B cell (primary cell): Measurements from ENCODE around the gene DCTN5. TPM values are rescaled to one million over a fixed set of nuclear protein-coding genes. Genes with fewer than 3 reads are reported as not detected.

ENCODE experiments used
- ATAC-seq: fragments of 200-7000 bp; cut with Tn5 transposase; one replicate; pipeline ENCODE4 v1.10.0; 2021; ENCODE audit warnings: low read depth, mild to moderate bottlenecking, moderate number of reproducible peaks, moderate library complexity
- CTCF ChIA-PET: fragments of 350-600 bp; sonication (Branson Sonifier 250); formaldehyde crosslinking; loops from one replicate; lab custom pipeline; 2021; ENCODE audit warnings: antibody characterized with exemption, inconsistent platforms; lab: Charles Lee
- POLR2A ChIA-PET: fragments of 350-600 bp; sonication (Branson Sonifier 250); formaldehyde crosslinking; loops from one replicate; lab custom pipeline; 2021; ENCODE audit warnings: antibody characterized with exemption; lab: Charles Lee
- DNase-seq: peaks from one replicate; pipeline ENCODE4 v3.0.0; 2013
- H2AFZ ChIP-seq: 2 replicates; pipeline ENCODE4 v1.6.1; 2012; ENCODE audit warnings: mild to moderate bottlenecking, low read depth, low read length; ENCODE audit not compliant: insufficient read depth, poor library complexity, severe bottlenecking
- H3K27ac ChIP-seq, 2 donors: 1 replicate in 1 of 2; 2 replicates in 1 of 2; pipeline ENCODE4 v1.5.1; 2012 to 2013; ENCODE audit warnings: low read length in 2 of 2, mild to moderate bottlenecking in 2 of 2, moderate library complexity in 1 of 2
- H3K27me3 ChIP-seq, 4 experiments: fragments of 200-600 bp in 1 of 4; sonication (generic) in 1 of 4; replicated peaks in 1 of 4; 1 replicate in 2 of 4; 2 replicates in 2 of 4; pipeline versions ENCODE4 v1.6.1 to v1.7.0; 2013 to 2016; ENCODE audit warnings: low read length in 3 of 4, mild to moderate bottlenecking in 2 of 4, mixed read lengths in 1 of 4, moderate library complexity in 1 of 4; ENCODE audit not compliant: insufficient read depth in 4 of 4, control insufficient read depth in 3 of 4; ENCODE audit errors: control extremely low read depth in 1 of 4
- H3K36me3 ChIP-seq, 2 experiments: replicated peaks in 1 of 2; 1 replicate in 1 of 2; 2 replicates in 1 of 2; pipeline versions ENCODE4 v1.6.1 to v1.7.1; 2013; ENCODE audit warnings: low read length in 1 of 2; ENCODE audit not compliant: insufficient read depth in 2 of 2, control insufficient read depth in 1 of 2; ENCODE audit errors: control extremely low read depth in 1 of 2, extremely low read depth in 1 of 2
- H3K4me1 ChIP-seq, 2 donors: fragments of 200-600 bp in 1 of 2; sonication (generic) in 1 of 2; 1 replicate in 1 of 2; 2 replicates in 1 of 2; pipeline versions ENCODE4 v1.5.1 to v1.6.1; 2013 to 2017; ENCODE audit warnings: low read length in 2 of 2; ENCODE audit not compliant: control insufficient read depth in 2 of 2, insufficient read depth in 2 of 2
- H3K4me2 ChIP-seq: replicated peaks from 2 replicates; pipeline ENCODE3; 2012; ENCODE audit warnings: mild to moderate bottlenecking, low read depth, low read length; ENCODE audit not compliant: poor library complexity, severe bottlenecking
- H3K4me3 ChIP-seq, 5 experiments: fragments of 200-600 bp in 1 of 5; sonication (generic) in 1 of 5; 1 replicate in 3 of 5; 2 replicates in 2 of 5; pipeline versions ENCODE4 v1.5.1 to v1.7.0; 2011 to 2016; ENCODE audit warnings: low read length in 4 of 5, mild to moderate bottlenecking in 4 of 5, low read depth in 2 of 5, control low read depth in 1 of 5, moderate library complexity in 1 of 5; ENCODE audit not compliant: insufficient read depth in 1 of 5; ENCODE audit errors: control extremely low read depth in 1 of 5, extremely low read depth in 1 of 5
- H3K79me2 ChIP-seq: fragments of 200-600 bp; sonication (generic); one replicate; pipeline ENCODE4 v1.6.0; 2016; ENCODE audit warnings: low read length; ENCODE audit not compliant: control insufficient read depth, insufficient read depth
- H3K9ac ChIP-seq: fragments of 200-600 bp; sonication (generic); 2 replicates; pipeline ENCODE4 v1.6.1; 2017; ENCODE audit warnings: mild to moderate bottlenecking, low read length, moderate library complexity
- H3K9me3 ChIP-seq, 3 donors: one replicate each; pipeline versions ENCODE4 v1.6.1 to v1.7.1; 2013; ENCODE audit warnings: low read length in 2 of 3; ENCODE audit not compliant: control insufficient read depth in 2 of 3, insufficient read depth in 1 of 3; ENCODE audit errors: control extremely low read depth in 1 of 3
- H4K20me1 ChIP-seq: 2 replicates; pipeline ENCODE4 v1.6.0; 2012; ENCODE audit warnings: mild to moderate bottlenecking, low read length; ENCODE audit not compliant: insufficient read depth, control insufficient read depth, poor library complexity, severe bottlenecking
- H3K27ac Mint-ChIP-seq: one replicate; pipeline ENCODE4 v1.8.0; 2021; ENCODE audit warnings: mixed read lengths
- H3K27me3 Mint-ChIP-seq: one replicate; pipeline ENCODE4 v1.8.0; 2021; ENCODE audit warnings: mixed read lengths
- H3K4me1 Mint-ChIP-seq: one replicate; pipeline ENCODE4 v1.8.0; 2021; ENCODE audit warnings: mixed read lengths
- H3K4me3 Mint-ChIP-seq: one replicate; pipeline ENCODE4 v1.8.0; 2021; ENCODE audit warnings: mixed read lengths
- H3K9me3 Mint-ChIP-seq: one replicate; pipeline ENCODE4 v1.8.0; 2022; ENCODE audit warnings: mixed read lengths; ENCODE audit not compliant: insufficient read depth
- CTCF ChIP-seq: fragments of 200-600 bp; IDR thresholded peaks from one replicate; pipeline ENCODE4 v1.8.0; 2022; ENCODE audit warnings: antibody characterized with exemption, mild to moderate bottlenecking
- EZH2 ChIP-seq: IDR thresholded peaks from 2 replicates; pipeline ENCODE4 v1.6.1; 2012; ENCODE audit warnings: borderline replicate concordance, low read depth, mild to moderate bottlenecking, moderate library complexity, low read length; ENCODE audit not compliant: insufficient read depth, poor library complexity, severe bottlenecking
- WGBS: methylation state at CpG from one replicate; pipeline ENCODE4 v1.1.5; 2013; ENCODE audit warnings: missing lambda C conversion rate; ENCODE audit not compliant: insufficient coverage; 5-methylcytosine and 5-hydroxymethylcytosine counted together
- intact Hi-C: fragments of 100-400 bp; cut with micrococcal nuclease; formaldehyde crosslinking; loops from one replicate; pipeline ENCODE4 v1.10.0; 2022
- polyA plus RNA-seq: library from polyadenylated mRNA; depleted of rRNA; stranded (reverse); fragments of >200 nt; gene quantifications from 2 replicates; pipeline ENCODE4 v1.2.3, GENCODE V29; 2012
- total RNA-seq, 2 donors: library from RNA; stranded (reverse); fragments of 120-200 nt in 1 of 2; gene quantifications; 1 replicate in 1 of 2; 2 replicates in 1 of 2; pipeline versions ENCODE4 v1.2.3 to v1.2.4, GENCODE V29; 2013 to 2022

DCTN5 gene
- total and polyA plus RNA-seq, 2 donors (not counting 1 experiment from before 2014, with no cell fraction given), result 22.4 to 58.3 TPM

- Histone ChIP-seq H3K79me2 (no peaks in the 10 kb centered on the region), H3K4me1 (no peaks in the 10 kb centered on the region), H4K20me1 (no peaks in the 10 kb centered on the region), H3K27me3 (no peaks in the 10 kb centered on the region), H3K9ac (no peak overlapping the region), H3K4me2 (no peak overlapping the region), H3K27ac (no peak overlapping the region), H3K36me3 (peaks cover 0 to 27% of the 10 kb centered on the region in 2 experiments), H2AFZ (no peak overlapping the region), H3K9me3 (no peaks in the 10 kb centered on the region), H3K4me3 (no peak overlapping the region)
- Mint-ChIP-seq H3K27ac (no peak overlapping the region), H3K4me3 (no peak overlapping the region), H3K4me1 (no peaks in the 10 kb centered on the region), H3K27me3 (no peaks in the 10 kb centered on the region), H3K9me3 (no peaks in the 10 kb centered on the region)
- DNase-seq (no peak), ATAC-seq (no peak)
- TF ChIP-seq EZH2 (no peak), CTCF (no peak)
- intact Hi-C loops, result no loop called here
- ChIA-PET CTCF (no interaction called here), POLR2A (no interaction called here)
- 98% methylated on average over 16 of the region's 16 CpGs for WGBS
Observed at GRCh38 chr16:23687034-23687808, 46.0 kb downstream of the DCTN5 start.

GRCh38 chr16:23689442-23690187, 48.3 kb downstream of the DCTN5 start:
- H3K27me3 Mint-ChIP-seq, result peaks cover under 1% of the 10 kb centered on the region
- intact Hi-C loops, result no loop called here
- H3K4me2 ChIP-seq, result no peak overlapping the region

More at GRCh38 chr16:23689442-23690187, 48.3 kb downstream of the DCTN5 start:
- 98% methylated on average over 31 of the region's 36 CpGs for WGBS
- Histone ChIP-seq H3K4me3 (no peak overlapping the region), H3K27ac (no peak overlapping the region), H3K4me1 (peaks cover 1 to 2% of the 10 kb centered on the region in 2 donors), H4K20me1 (no peaks in the 10 kb centered on the region), H3K9ac (no peak overlapping the region), H3K36me3 (peaks cover 0 to 25% of the 10 kb centered on the region in 2 experiments), H3K27me3 (no peaks in the 10 kb centered on the region), H3K79me2 (no peaks in the 10 kb centered on the region), H3K9me3 (no peaks in the 10 kb centered on the region), H2AFZ (no peak overlapping the region)
- peaks cover under 1% of the 10 kb centered on the region for H3K4me1 Mint-ChIP-seq
- no peak overlapping the region for H3K27ac Mint-ChIP-seq
- H3K9me3 Mint-ChIP-seq, result no peaks in the 10 kb centered on the region
- TF ChIP-seq EZH2 (no peak), CTCF (no peak)
- no peak for ATAC-seq
- no peak overlapping the region for H3K4me3 Mint-ChIP-seq
- POLR2A ChIA-PET, result no interaction called here
- no peak for DNase-seq
- CTCF ChIA-PET, result no interaction called here
